ENCODE data around the gene LAMA1. TPM values are rescaled to one million over a fixed set of nuclear protein-coding genes. Genes with fewer than 3 reads are reported as not detected.

LAMA1 gene
- total and polyA plus RNA-seq, 2 of the 8 experiments (the other 6 are each of a cell fraction or from before 2014, with no cell fraction given), result 30.4 to 48.7 TPM

DNA sequence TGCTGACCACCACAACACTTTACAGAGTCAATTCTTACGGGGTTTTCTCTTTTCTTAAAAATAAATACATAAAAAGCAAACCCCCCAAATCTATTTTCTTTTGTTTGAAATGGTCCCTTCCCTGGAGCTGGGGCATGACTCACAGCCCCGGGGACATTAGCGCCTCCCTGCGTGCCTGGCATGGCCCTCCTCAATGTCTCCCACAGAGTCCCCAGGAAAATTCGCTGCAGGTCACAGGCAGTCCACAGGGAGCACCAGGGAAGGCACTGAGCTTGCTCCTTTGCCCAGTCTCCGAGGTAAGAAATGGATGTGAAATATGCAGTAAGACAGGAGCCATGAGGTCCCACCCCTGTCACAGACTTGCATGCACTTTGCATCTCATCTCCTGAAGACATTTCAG lies 142.5 kb downstream of the LAMA1 start:
- Histone ChIP-seq H2BK120ac (replicated peaks; ENCODE audit: low read depth, low read length) (no peak overlapping the region), H3K79me2 (ENCODE audit: control insufficient read depth in 1 of 2, insufficient read depth in 2 of 2, low read length in 2 of 2) (no peaks in the 10 kb centered on the region), H3K36me3 (ENCODE audit: control insufficient read depth in 2 of 4, insufficient read depth in 4 of 4, low read length in 3 of 4) (peaks cover 4 to 41% (median 24%) of the 10 kb centered on the region in 4 experiments; a peak in 7 of 8 replicates), H2BK5ac (ENCODE audit: low read depth, low read length) (no peak overlapping the region), H2BK15ac (ENCODE audit: low read length) (no peak overlapping the region), H3K4me2 (ENCODE audit: insufficient read depth in 1 of 2, low read depth in 2 of 2, low read length in 2 of 2) (no peak overlapping the region), H3K9ac (replicated peaks in 1 of 4; ENCODE audit: extremely low read depth in 1 of 4, low read depth in 3 of 4, low read length in 3 of 4) (no peak overlapping the region), H3K14ac (ENCODE audit: insufficient read length) (no peak overlapping the region), H3K4ac (replicated peaks; ENCODE audit: insufficient read length, low read depth, low read length) (no peak overlapping the region), H3K4me1 (replicated peaks in 1 of 4; ENCODE audit: control insufficient read depth in 3 of 4, insufficient read depth in 4 of 4, low read length in 3 of 4) (no peaks in the 10 kb centered on the region), H4K8ac (ENCODE audit: extremely low read depth, insufficient read depth, low read length) (no peak overlapping the region), H3K9me3 (ENCODE audit: insufficient read depth in 2 of 2, low read depth in 1 of 2, low read length in 1 of 2) (no peaks in the 10 kb centered on the region), H3K27me3 (replicated peaks in 1 of 4; ENCODE audit: control insufficient read depth in 3 of 4, extremely low read depth in 1 of 4, insufficient read depth in 3 of 4, low read length in 3 of 4) (no peaks in the 10 kb centered on the region), H3K79me1 (ENCODE audit: low read depth, low read length) (no peaks in the 10 kb centered on the region), H2AK5ac (ENCODE audit: low read depth, low read length) (no peak overlapping the region), H2BK12ac (ENCODE audit: low read depth, low read length) (no peak overlapping the region), H4K20me1 (replicated peaks in 1 of 2; ENCODE audit: control insufficient read depth in 1 of 2, insufficient read depth in 2 of 2, low read length in 2 of 2) (no peaks in the 10 kb centered on the region), H3K4me3 (ENCODE audit: extremely low read depth in 1 of 4, insufficient read depth in 2 of 4, low read depth in 3 of 4, low read length in 4 of 4) (no peak overlapping the region), H3K23me2 (ENCODE audit: low read depth, low read length) (no peaks in the 10 kb centered on the region), H3K23ac (ENCODE audit: insufficient read length) (no peak overlapping the region), H2AFZ (ENCODE audit: low read length) (no peak overlapping the region), H2BK20ac (ENCODE audit: low read length) (no peak overlapping the region), H3K56ac (replicated peaks; ENCODE audit: insufficient read length, low read depth, low read length) (no peak overlapping the region), H4K5ac (ENCODE audit: insufficient read length, low read depth, low read length) (no peak overlapping the region), H3K27ac (ENCODE audit: low read depth, low read length) (no peak overlapping the region), H4K91ac (replicated peaks; ENCODE audit: insufficient read length, low read length) (no peak overlapping the region), H3K18ac (ENCODE audit: extremely low read depth, low read length) (no peak overlapping the region)
- TF ChIP-seq CHD1 (IDR thresholded peaks at IDR 0.05; ENCODE audit: low read depth, low read length), result no peak
- TF ChIP-seq CEBPB (IDR thresholded peaks at IDR 0.05; ENCODE audit: low read depth, low read length), result no peak
- no peak for TF ChIP-seq RBBP5 (IDR thresholded peaks at IDR 0.05; ENCODE audit: borderline replicate concordance, low read depth, low read length)
- no peak for TF ChIP-seq RAD21 (IDR thresholded peaks at IDR 0.05 in 1 of 2, conservative IDR thresholded peaks at IDR 0.05 in 1 of 2; ENCODE audit: low read depth in 2 of 2, low read length in 2 of 2)
- TF ChIP-seq JUN (IDR thresholded peaks at IDR 0.05; ENCODE audit: low read depth, low read length), result no peak
- TF ChIP-seq TAF1 (IDR thresholded peaks at IDR 0.05; ENCODE audit: low read depth, low read length), result no peak
- no peak for TF ChIP-seq ATF3 (IDR thresholded peaks at IDR 0.05; ENCODE audit: insufficient read depth, low read depth, low read length)
- no peak for TF ChIP-seq HDAC6 (IDR thresholded peaks at IDR 0.05; ENCODE audit: low read depth, low read length)
- TF ChIP-seq SIX5 (IDR thresholded peaks at IDR 0.05; ENCODE audit: low read depth, low read length), result no peak
- TF ChIP-seq RNF2 (IDR thresholded peaks at IDR 0.05; ENCODE audit: borderline replicate concordance, low read depth, low read length, missing control alignments, poor library complexity, severe bottlenecking), result no peak
- TF ChIP-seq TBP (IDR thresholded peaks at IDR 0.05; ENCODE audit: low read depth, low read length), result no peak
- TF ChIP-seq KDM1A (IDR thresholded peaks at IDR 0.05; ENCODE audit: borderline replicate concordance, low read length), result no peak
- no peak for TF ChIP-seq EGR1 (IDR thresholded peaks at IDR 0.05; ENCODE audit: borderline replicate concordance, low read depth, low read length)
- ChIA-PET POLR2A (ENCODE audit: partially characterized antibody) (no interaction called here), CTCF (ENCODE audit: partially characterized antibody) (no interaction called here)
- WGBS, 2 experiments (ENCODE audit: extremely low coverage in 1 of 2, insufficient coverage in 1 of 2, insufficient read length in 1 of 2, insufficient replicate concordance in 2 of 2, low coverage in 1 of 2, low lambda C conversion rate in 2 of 2, missing lambda C conversion rate in 1 of 2), result 92% methylated on average over 6 of the region's 6 CpGs; no CpG with 5 or more reads in 1 of the 2 experiments
- DNase-seq (ENCODE audit: low read depth in 1 of 2, low spot score in 2 of 2) (no peak), FAIRE-seq (no peak)

Data from H1 (cell line).